ENCODE results near the gene LRMDA.

GRCh38 chr10:75803816-75804552 lies 372.6 kb downstream of the LRMDA start:
- TF ChIP-seq POLR2A (IDR thresholded peaks at IDR 0.05): no peak
- TF ChIP-seq POLR2AphosphoS5 (IDR thresholded peaks at IDR 0.05): no peak
